GM12892 (cell line): Measurements from ENCODE around the gene PODXL.

Experiments used
- POLR2A ChIP-seq: IDR thresholded peaks from 2 replicates; pipeline ENCODE4 v1.6.1; 2011; ENCODE audit warnings: low read depth, low read length, control low read depth
- TAF1 ChIP-seq: IDR thresholded peaks from 2 replicates; pipeline ENCODE4 v1.6.1; 2011; ENCODE audit warnings: low read depth, mild to moderate bottlenecking, control low read depth, low read length, borderline replicate concordance

DNA sequence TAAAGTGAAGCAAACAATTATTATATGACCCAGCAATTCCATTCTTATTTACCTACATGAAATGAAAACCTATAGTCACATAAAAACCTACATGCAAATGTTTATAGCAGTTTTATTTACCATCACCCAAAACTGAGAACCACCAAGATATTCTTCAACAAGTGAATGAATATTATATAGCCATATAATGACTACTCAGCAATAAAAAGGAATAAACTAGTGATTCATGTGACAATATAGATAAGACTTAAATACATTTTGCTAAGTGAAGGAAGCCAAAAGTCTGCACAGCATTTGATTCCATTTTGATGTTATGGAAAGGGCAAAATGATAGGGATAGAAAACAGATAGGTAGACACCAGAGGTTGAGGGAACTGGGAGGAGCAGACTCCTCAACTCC lies 31.7 kb downstream of the PODXL start:
- TF ChIP-seq POLR2A (no peak), TAF1 (no peak)
